HG02852 (cell line): ENCODE results near the gene RTN1.

Experiments
- ATAC-seq: cut with Tn5 transposase; IDR thresholded peaks from one replicate; pipeline ENCODE4 v1.9.1; 2021; ENCODE audit warnings: mild to moderate bottlenecking, moderate library complexity; ENCODE audit not compliant: unreplicated experiment

Gene RTN1

DNA sequence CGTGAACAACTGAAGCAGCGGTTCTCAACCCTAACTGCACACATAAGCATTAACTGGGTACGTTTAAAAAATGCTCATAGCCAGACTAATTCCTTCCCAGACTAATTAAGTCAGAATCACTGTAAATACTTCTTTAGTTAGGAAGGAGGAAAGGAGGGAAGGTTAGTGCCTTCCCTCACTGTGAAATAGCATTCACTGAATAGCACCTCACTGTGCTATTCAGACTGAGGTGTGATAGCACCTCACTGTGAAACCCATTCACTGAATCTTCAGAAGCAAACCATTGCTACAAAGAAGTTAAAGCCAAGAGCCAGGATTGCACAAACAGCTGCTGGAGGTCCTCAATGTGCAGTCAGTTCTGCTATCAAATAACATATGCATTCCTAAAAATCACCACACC, 58.8 kb downstream of the RTN1 start:
- ATAC-seq: no peak

DNA sequence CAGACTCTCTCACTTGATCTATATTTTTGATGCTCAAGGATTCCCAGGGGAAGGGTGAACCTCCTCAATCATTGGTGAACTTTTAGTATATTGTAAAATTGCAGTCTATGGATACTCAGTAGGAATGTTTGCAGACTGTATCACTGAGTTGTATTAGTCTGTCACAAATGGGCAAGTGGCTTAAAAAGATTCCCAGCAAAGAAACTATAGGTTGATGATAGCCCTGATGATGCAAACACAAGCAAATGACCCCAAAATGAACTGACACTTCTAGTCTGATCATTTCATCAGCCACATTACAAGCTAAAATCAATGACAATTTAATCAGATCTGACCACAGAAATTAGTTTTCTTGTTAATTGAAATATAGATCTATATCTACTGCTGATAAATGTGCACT, 59.5 kb downstream of the RTN1 start:
- ATAC-seq: no peak

GRCh38 chr14:59803052-59803540, 67.5 kb downstream of the RTN1 start:
- no peak for ATAC-seq

DNA sequence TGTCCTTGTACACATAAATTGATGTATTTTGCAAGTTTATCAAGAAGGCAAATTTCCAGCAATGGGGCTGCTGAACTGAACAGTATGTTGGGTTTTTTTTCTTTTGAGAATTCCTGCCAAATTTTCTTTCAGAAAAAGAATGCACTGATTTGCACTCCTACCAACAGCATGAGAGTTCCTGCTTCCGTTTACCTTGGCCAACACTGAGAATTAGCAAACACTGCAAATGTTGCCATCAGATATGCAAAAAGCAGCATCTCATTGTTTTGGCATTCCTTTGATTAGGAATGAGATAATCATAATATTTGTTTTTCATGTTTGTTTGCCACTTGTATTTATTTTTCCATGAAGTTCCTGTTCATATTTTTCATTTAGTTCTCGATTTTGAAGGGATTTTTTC, 82.4 kb downstream of the RTN1 start:
- ATAC-seq: no peak

GRCh38 chr14:59787045-59787674, 83.4 kb downstream of the RTN1 start:
- ATAC-seq: no peak

DNA sequence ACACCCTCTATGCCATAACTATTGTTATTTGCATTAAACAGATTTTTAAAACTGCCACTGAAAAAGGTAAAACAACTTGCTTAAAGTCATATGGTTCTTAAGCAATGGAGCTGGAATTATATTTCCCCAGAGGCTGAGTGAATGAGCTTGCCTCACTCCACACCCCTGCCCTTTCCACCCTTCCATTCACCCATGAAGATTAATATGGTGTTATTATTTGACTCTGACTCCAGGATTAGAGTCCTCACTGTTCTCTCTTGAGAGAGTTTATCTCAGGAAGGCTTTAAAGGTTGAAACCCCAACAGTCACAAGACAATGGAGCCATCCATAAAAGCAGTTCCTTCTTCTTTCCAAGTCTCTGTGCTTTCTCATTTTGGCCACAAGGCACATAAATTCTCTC, 84.9 kb downstream of the RTN1 start:
- ATAC-seq: no peak

DNA sequence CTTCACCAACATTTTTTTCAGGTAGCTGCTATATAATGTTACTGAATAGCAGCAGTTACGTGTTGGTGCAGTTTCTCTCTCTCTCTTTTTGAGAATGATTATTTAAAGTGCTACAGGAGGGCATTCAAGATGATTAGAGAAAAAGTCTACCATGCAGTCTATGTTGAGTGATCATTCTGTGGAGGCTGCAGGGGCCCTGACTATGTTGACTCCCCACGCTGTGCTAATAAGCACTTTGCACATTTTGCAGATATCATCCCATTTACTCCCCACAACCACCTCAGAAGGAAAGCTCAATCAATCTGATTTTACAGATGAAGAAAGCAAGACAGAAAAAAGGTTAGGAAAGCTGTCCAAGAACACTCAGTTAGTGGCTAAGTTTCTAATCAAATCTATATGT, 87.8 kb downstream of the RTN1 start:
- no peak for ATAC-seq

DNA sequence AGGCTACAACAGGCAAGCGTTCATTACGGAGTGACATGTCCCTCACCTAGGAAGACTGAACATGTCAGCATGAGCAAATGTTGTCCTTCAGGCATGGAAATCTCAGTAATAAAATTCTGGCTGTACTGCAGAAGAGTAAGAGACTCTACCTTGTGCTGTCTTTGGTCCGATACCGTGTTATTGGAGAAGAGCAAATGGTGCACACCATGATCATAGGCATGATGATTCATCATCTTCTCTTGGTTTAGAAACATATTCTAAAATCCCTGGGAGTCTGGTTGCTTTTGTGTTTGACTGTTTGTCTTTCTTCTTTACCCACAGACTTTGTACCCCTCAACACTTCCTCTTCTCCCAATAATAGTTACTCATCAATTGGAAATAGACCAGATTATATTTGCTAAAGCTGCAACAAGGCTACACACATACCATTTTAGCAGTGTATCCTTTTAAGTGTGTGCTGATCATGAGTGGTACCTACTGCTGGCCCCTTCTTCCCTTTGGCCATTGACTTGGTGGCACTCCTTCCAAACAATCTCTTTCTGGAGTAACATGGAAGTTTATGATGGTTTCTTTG, 93.5 kb downstream of the RTN1 start:
- ATAC-seq: no peak

DNA sequence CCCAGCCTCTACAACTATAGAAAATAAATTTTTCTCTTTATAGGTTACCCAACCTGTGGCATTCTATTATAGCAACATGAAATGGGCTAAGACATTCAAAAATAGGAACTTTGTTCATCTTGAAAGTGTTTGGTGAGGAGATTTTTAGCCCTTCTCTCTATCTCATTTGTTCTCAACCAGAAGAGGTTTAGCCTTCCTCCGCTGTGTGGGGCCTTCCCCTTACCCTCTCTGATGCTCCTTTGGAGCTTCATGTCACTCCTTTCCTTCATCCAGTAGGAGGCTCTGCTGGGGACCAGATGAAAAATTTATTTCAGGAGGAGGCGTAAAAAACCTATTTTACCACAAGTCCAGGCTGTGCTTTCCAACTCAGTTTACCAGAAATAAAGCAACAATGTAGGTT, 94.1 kb downstream of the RTN1 start:
- ATAC-seq: no peak

GRCh38 chr14:59772233-59772632, 98.3 kb downstream of the RTN1 start:
- no peak for ATAC-seq

- no peak for ATAC-seq
Measured at GRCh38 chr14:59771577-59771976, 99.0 kb downstream of the RTN1 start.

GRCh38 chr14:59769586-59769985, 101.0 kb downstream of the RTN1 start:
- ATAC-seq: no peak

DNA sequence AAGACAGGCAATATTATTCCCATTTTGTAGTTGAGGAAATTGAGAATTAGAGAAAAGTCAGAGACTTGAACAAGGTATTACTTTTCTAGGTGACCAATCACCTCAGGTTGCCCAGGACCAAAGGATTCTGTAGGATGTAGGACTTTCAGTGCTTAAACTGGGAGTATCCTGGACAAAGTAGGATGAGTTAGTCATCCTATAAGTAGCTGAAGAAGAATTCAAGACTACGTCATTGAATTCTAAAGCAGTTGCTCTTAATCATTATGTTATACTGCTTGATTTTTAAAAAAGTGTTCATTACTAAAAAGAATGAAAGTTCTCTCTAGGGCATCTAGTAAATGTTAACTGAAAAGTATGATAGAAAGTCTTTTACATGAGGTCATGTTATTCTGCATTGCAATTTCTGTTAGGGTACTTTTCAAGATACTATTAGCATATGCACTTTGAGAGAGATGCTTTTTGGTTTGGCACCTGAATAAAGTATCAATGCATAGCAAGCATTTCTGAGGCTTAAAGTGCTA, 101.7 kb downstream of the RTN1 start:
- ATAC-seq: no peak

DNA sequence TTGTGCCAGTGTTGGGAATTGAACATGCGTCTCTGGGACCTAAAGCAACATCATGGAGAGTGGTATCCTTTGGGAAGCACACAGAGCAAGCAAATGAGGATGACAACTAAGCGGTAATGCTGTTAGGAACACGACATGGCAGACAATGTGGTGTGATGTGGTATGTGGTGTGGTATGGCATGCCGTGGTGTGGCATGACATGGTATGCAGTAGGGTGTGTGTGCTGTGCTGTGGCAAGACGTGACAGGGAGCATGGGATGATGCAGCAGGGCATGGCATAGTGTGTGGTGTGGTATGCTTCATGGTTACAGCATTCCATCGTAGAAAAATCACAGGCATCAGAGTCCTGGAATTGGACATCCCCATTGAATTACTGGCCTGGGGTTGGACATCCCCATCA, 108.7 kb downstream of the RTN1 start:
- no peak for ATAC-seq

DNA sequence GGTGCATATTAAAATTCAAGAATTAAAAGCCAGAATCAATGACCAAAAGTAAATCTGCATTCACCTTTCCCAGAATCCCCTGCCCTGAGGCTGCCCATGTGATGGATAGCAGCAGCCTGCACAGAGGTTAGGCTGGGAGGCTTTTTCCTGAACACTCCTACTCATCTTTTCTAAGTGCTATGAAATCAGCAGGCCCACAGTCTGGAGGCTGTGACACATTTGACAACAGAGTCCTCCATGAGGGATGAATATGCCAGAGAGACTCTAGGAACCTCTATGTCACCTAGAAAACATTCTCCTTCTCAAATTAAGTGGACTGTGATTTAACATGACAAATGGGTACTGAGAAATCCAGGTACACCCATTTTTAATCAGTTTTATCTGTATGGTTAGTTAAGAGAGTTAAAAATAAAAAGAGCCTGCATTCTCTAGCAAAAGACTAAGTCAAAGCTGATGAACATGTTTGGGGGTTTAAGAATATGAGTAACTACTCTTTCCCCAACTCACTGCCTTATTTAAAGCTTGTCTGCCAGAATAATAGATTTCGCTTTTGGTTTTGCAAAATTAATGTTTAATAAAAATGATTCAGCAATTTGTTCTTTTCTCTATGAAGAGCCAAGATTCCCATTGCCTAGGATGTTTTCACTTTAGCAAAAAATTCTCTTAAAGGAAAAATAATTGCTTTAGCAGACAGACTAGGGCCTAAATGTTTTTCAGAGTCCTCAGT, 115.0 kb downstream of the RTN1 start:
- no peak for ATAC-seq

DNA sequence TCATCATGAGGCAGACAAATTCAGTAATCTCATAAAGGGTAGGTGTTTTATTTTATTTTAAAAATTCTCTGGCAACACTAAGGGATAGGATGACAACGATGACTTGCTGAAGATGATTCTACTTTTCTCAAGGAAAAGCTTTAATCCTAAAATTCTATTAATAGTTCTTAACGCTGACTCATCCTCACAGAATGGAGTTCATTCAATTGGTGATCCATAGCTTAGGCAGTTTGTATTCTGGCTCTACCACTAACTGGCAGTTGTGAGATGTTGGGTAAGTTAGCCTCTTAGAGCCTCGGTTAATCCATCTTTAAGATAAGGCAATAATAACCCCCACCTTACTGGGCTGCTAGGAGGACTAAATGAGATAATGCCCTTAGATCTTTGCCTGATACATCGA, 116.3 kb downstream of the RTN1 start:
- no peak for ATAC-seq

- ATAC-seq: no peak
Measured at GRCh38 chr14:59753512-59753911, 117.1 kb downstream of the RTN1 start.

DNA sequence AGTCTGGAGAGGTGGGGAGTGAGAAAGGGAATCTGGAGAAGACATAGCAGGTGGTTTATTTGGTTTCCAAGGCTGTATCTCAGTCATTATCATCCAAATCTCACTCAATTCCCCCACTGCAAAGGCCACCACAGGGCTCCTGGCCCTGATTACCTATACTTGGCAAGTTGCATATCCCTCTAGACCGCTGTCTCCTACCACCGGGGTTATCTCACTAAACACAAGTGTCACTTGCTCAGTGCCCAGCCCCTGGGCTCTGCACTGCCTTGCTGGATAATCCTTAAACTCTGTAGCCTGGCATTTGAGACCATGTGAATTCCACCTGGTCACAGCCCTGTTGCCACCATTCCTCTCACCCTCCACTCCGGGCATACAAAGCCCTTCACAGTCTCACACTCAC, 119.0 kb downstream of the RTN1 start:
- ATAC-seq: no peak

GRCh38 chr14:59739794-59740193, 130.8 kb downstream of the RTN1 start:
- ATAC-seq: no peak

DNA sequence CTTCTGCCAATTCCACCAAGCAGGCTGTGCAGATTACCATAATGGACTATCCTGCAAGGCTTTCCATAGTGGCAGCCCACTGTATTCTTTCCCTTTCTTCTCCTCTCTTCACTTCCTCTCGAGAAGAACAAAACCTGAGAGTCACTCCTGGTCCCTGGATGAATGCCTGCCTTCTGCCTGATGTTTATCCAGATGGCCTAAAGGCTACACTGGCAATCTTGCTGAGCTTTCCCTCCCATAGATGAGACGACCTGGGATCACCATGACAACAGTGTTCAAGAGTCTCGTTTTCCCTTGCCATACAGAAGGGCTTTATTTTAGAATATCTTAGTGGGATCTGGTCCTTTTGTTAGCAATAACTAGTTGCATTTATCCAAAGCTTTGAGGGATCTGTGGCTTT, 142.3 kb downstream of the RTN1 start:
- no peak for ATAC-seq

DNA sequence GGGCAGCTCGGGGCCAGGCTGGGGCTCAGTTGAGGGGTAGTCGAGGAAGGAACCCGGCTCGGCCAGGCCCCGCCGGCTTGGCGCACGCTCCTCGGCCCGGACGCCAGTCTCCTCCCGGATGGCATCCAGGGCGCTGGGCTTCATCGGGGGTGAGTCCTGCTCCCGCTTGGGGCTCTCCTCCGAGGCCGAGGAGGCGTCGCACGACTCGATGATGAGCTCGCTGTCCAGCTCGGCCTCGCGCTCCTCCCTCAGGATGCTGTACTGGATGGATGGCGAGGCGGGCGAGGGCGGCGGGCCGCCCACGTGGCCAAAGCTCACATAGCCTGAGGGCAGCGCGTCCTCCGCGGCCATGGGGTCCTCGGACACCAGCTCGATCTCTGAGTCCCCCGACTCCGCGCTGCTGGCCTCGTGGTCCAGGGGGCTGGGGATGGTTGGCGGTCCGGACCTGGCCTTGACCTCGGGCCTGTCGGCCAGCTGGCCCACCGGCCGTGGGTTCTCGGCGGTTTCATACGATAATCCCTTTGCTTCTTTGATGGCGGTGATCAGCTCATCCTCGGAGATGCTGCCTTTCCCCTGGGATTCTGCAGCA, 143.4 kb downstream of the RTN1 start:
- ATAC-seq: no peak

DNA sequence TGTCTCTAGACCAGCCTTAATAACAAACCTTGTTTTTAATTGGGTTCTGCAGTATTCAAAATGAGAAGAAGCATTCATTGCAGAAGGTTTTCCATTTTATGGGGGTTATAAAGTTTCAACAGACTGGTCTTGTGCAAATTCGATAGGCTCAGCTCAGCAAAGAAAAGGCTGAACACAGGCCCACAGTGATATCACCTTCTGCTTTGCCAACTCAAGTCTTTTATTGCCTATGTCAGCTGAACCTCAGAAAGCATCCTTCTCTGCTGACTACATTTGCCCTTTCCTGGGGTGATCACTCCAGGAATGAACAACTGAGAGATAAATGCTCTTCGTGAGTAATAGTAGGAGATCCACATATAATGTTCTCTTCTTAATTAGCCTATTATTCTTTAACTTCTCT, 159.5 kb downstream of the RTN1 start:
- no peak for ATAC-seq
